ENCODE measurements around the gene CDC14A. TPM values are rescaled to one million over a fixed set of nuclear protein-coding genes. Genes with fewer than 3 reads are reported as not detected.

The CDC14A gene
- total and polyA plus RNA-seq, 2 of the 8 experiments (the other 6 are each of a cell fraction or from before 2014, with no cell fraction given) = 3.2 to 8.9 TPM

- Histone ChIP-seq H3K23me2 (ENCODE audit: low read depth, low read length) (no peaks in the 10 kb centered on the region; the same call in 1 of the 2 replicates), H3K4ac (replicated peaks; ENCODE audit: insufficient read length, low read depth, low read length) (no peak overlapping the region), H2AFZ (ENCODE audit: low read length) (no peak overlapping the region), H3K36me3 (ENCODE audit: control insufficient read depth in 2 of 4, insufficient read depth in 4 of 4, low read length in 3 of 4) (peaks cover 0 to 2% (median 0%) of the 10 kb centered on the region in 4 experiments; a peak in 1 of 8 replicates), H2BK5ac (ENCODE audit: low read depth, low read length) (no peak overlapping the region), H2BK15ac (ENCODE audit: low read length) (no peak overlapping the region), H4K8ac (ENCODE audit: extremely low read depth, insufficient read depth, low read length) (no peak overlapping the region), H4K20me1 (replicated peaks in 1 of 2; ENCODE audit: control insufficient read depth in 1 of 2, insufficient read depth in 2 of 2, low read length in 2 of 2) (no peaks in the 10 kb centered on the region), H3K9ac (replicated peaks in 1 of 4; ENCODE audit: extremely low read depth in 1 of 4, low read depth in 3 of 4, low read length in 3 of 4) (no peak overlapping the region), H3K14ac (ENCODE audit: insufficient read length) (no peak overlapping the region), H3K4me3 (ENCODE audit: extremely low read depth in 1 of 4, insufficient read depth in 2 of 4, low read depth in 3 of 4, low read length in 4 of 4) (no peak overlapping the region), H2AK5ac (ENCODE audit: low read depth, low read length) (no peak overlapping the region), H3K4me2 (ENCODE audit: insufficient read depth in 1 of 2, low read depth in 2 of 2, low read length in 2 of 2) (no peak overlapping the region), H4K5ac (ENCODE audit: insufficient read length, low read depth, low read length) (no peak overlapping the region), H2BK120ac (replicated peaks; ENCODE audit: low read depth, low read length) (no peak overlapping the region), H2BK20ac (ENCODE audit: low read length) (no peak overlapping the region), H4K91ac (replicated peaks; ENCODE audit: insufficient read length, low read length) (no peak overlapping the region), H3K27ac (ENCODE audit: low read depth, low read length) (no peak overlapping the region), H3K18ac (ENCODE audit: extremely low read depth, low read length) (no peak overlapping the region), H3K56ac (replicated peaks; ENCODE audit: insufficient read length, low read depth, low read length) (no peak overlapping the region), H3K79me1 (ENCODE audit: low read depth, low read length) (no peaks in the 10 kb centered on the region), H3K4me1 (replicated peaks in 1 of 4; ENCODE audit: control insufficient read depth in 3 of 4, insufficient read depth in 4 of 4, low read length in 3 of 4) (peaks cover 0 to 3% (median 0%) of the 10 kb centered on the region in 4 experiments; a peak in 1 of 7 replicates), H3K23ac (ENCODE audit: insufficient read length) (no peak overlapping the region), H3K79me2 (ENCODE audit: control insufficient read depth in 1 of 2, insufficient read depth in 2 of 2, low read length in 2 of 2) (peaks cover 0 to 4% of the 10 kb centered on the region in 2 experiments; a peak in 2 of 4 replicates), H2BK12ac (ENCODE audit: low read depth, low read length) (no peak overlapping the region), H3K27me3 (replicated peaks in 1 of 4; ENCODE audit: control insufficient read depth in 3 of 4, extremely low read depth in 1 of 4, insufficient read depth in 3 of 4, low read length in 3 of 4) (no peaks in the 10 kb centered on the region), H3K9me3 (ENCODE audit: insufficient read depth in 2 of 2, low read depth in 1 of 2, low read length in 1 of 2) (no peaks in the 10 kb centered on the region)
- TF ChIP-seq CHD2 (IDR thresholded peaks at IDR 0.05; ENCODE audit: low read length) (no peak), TCF12 (IDR thresholded peaks at IDR 0.05; ENCODE audit: low read depth, low read length) (no peak), EGR1 (IDR thresholded peaks at IDR 0.05; ENCODE audit: borderline replicate concordance, low read depth, low read length) (no peak)
- ChIA-PET CTCF (ENCODE audit: partially characterized antibody) (interaction anchor here (0.9 to 2.3 kb wide), 3 partner anchors 19 to 55 kb away, joined by 4 to 10 read pairs (median 4); no protein-coding TSS in a partner anchor), POLR2A (ENCODE audit: partially characterized antibody) (interaction anchor here (1.2 to 1.4 kb wide), 2 partner anchors 42 to 52 kb away, joined by 3 read pairs; no protein-coding TSS in a partner anchor)
- whole genome bisulfite sequencing, 2 experiments (ENCODE audit: extremely low coverage in 1 of 2, insufficient coverage in 1 of 2, insufficient read length in 1 of 2, insufficient replicate concordance in 2 of 2, low coverage in 1 of 2, low lambda C conversion rate in 2 of 2, missing lambda C conversion rate in 1 of 2) = 95% methylated on average over 2 of the region's 2 CpGs; no CpG with 5 or more reads in 1 of the 2 experiments
- DNase-seq (ENCODE audit: low read depth in 1 of 2, low spot score in 2 of 2) = no peak
- FAIRE-seq = no peak
These were observed 52.5 kb downstream of the CDC14A start for GRCh38 chr1:100404821-100405220.

Data from H1 (cell line).